H9 (cell line): Measurements from ENCODE around the gene ACTN1. TPM values are rescaled to one million over a fixed set of nuclear protein-coding genes. Genes with fewer than 3 reads are reported as not detected.

ENCODE experiments used
- DNase-seq: peaks from one replicate; pipeline ENCODE4 v3.0.0-alpha.2; 2017
- H2AFZ ChIP-seq: one replicate; pipeline ENCODE4 v1.6.1; 2013; ENCODE audit warnings: mild to moderate bottlenecking, low read length, control low read depth, moderate library complexity
- H2AK5ac ChIP-seq: 2 replicates; pipeline ENCODE4 v1.6.1; 2013; ENCODE audit warnings: low read length, control low read depth, mixed read lengths; ENCODE audit not compliant: insufficient read length
- H2BK120ac ChIP-seq: one replicate; pipeline ENCODE4 v1.6.1; 2013; ENCODE audit warnings: low read depth, mild to moderate bottlenecking, low read length, control low read depth, inconsistent platforms; ENCODE audit not compliant: poor library complexity, severe bottlenecking
- H2BK12ac ChIP-seq: 2 replicates; pipeline ENCODE4 v1.6.1; 2013; ENCODE audit warnings: low read length, control low read depth, mixed read lengths, low read depth; ENCODE audit not compliant: insufficient read length
- H2BK15ac ChIP-seq: 2 replicates; pipeline ENCODE4 v1.6.1; 2013; ENCODE audit warnings: low read depth, low read length, control low read depth
- H2BK20ac ChIP-seq: one replicate; pipeline ENCODE4 v1.6.1; 2013; ENCODE audit warnings: low read depth, mild to moderate bottlenecking, low read length, control low read depth, inconsistent platforms; ENCODE audit not compliant: poor library complexity, severe bottlenecking
- H2BK5ac ChIP-seq: 2 replicates; pipeline ENCODE4 v1.6.1; 2013; ENCODE audit warnings: low read length, control low read depth, mixed read lengths; ENCODE audit not compliant: insufficient read length
- H3K14ac ChIP-seq: 2 replicates; pipeline ENCODE4 v1.6.1; 2013; ENCODE audit warnings: low read length, control low read depth; ENCODE audit not compliant: insufficient read depth
- H3K18ac ChIP-seq: 2 replicates; pipeline ENCODE4 v1.6.1; 2013; ENCODE audit warnings: low read depth, mild to moderate bottlenecking, mixed read lengths, low read length, control low read depth; ENCODE audit not compliant: insufficient read length
- H3K23ac ChIP-seq: 2 replicates; pipeline ENCODE4 v1.6.1; 2013; ENCODE audit warnings: low read length, control low read depth, mixed read lengths, low read depth; ENCODE audit not compliant: insufficient read length
- H3K23me2 ChIP-seq: 2 replicates; pipeline ENCODE4 v1.6.1; 2013; ENCODE audit warnings: low read depth, mild to moderate bottlenecking, mixed read lengths, low read length, control low read depth; ENCODE audit not compliant: insufficient read length, poor library complexity, severe bottlenecking
- H3K27ac ChIP-seq: 2 replicates; pipeline ENCODE4 v1.5.1; 2013; ENCODE audit warnings: low read length, control low read depth, mixed read lengths, low read depth; ENCODE audit not compliant: insufficient read length
- H3K27me3 ChIP-seq: 2 replicates; pipeline ENCODE4 v1.6.1; 2013; ENCODE audit warnings: low read length, control low read depth, inconsistent platforms; ENCODE audit not compliant: insufficient read depth
- H3K4ac ChIP-seq: 2 replicates; pipeline ENCODE4 v1.6.1; 2013; ENCODE audit warnings: low read depth, mild to moderate bottlenecking, control low read depth, inconsistent platforms, low read length, moderate library complexity
- H3K4me1 ChIP-seq: 2 replicates; pipeline ENCODE4 v1.6.1; 2013; ENCODE audit warnings: low read length, control low read depth, inconsistent platforms; ENCODE audit not compliant: insufficient read depth
- H3K4me2 ChIP-seq: 2 replicates; pipeline ENCODE4 v1.6.1; 2013; ENCODE audit warnings: low read length, control low read depth, mixed read lengths; ENCODE audit not compliant: insufficient read length, insufficient read depth
- H3K56ac ChIP-seq: 2 replicates; pipeline ENCODE4 v1.6.1; 2013; ENCODE audit warnings: low read depth, mild to moderate bottlenecking, mixed read lengths, low read length, control low read depth; ENCODE audit not compliant: insufficient read length
- H3K79me1 ChIP-seq: 2 replicates; pipeline ENCODE4 v1.6.1; 2013; ENCODE audit warnings: low read depth, mild to moderate bottlenecking, moderate library complexity, low read length, control low read depth, inconsistent platforms; ENCODE audit not compliant: insufficient read depth, poor library complexity, severe bottlenecking
- H3K79me2 ChIP-seq: 2 replicates; pipeline ENCODE4 v1.6.1; 2013; ENCODE audit warnings: low read length, control low read depth, inconsistent platforms; ENCODE audit not compliant: insufficient read depth
- H3K9ac ChIP-seq: 2 replicates; pipeline ENCODE4 v1.6.1; 2013; ENCODE audit warnings: low read length, control low read depth, mixed read lengths; ENCODE audit not compliant: insufficient read length; ENCODE audit errors: extremely low read depth
- H3K9me3 ChIP-seq: one replicate; pipeline ENCODE4 v1.6.1; 2013; ENCODE audit warnings: low read depth, low read length, inconsistent platforms; ENCODE audit not compliant: control insufficient read depth
- H3T11ph ChIP-seq: one replicate; pipeline ENCODE4 v1.6.1; 2013; ENCODE audit warnings: mild to moderate bottlenecking, low read length, control low read depth, inconsistent platforms
- H4K20me1 ChIP-seq: one replicate; pipeline ENCODE4 v1.6.1; 2013; ENCODE audit not compliant: control insufficient read depth, insufficient read length, insufficient read depth
- H4K5ac ChIP-seq: 2 replicates; pipeline ENCODE4 v1.6.1; 2013; ENCODE audit warnings: low read depth, mild to moderate bottlenecking, mixed read lengths, low read length, control low read depth; ENCODE audit not compliant: insufficient read length
- H4K8ac ChIP-seq: replicated peaks from 2 replicates; pipeline ENCODE4 v1.6.1; 2013; ENCODE audit warnings: low read length, control low read depth, mixed read lengths, low read depth; ENCODE audit not compliant: insufficient read length
- H4K91ac ChIP-seq: 2 replicates; pipeline ENCODE4 v1.6.1; 2013; ENCODE audit warnings: low read depth, mild to moderate bottlenecking, moderate library complexity, mixed read lengths, low read length, control low read depth; ENCODE audit not compliant: insufficient read length
- H3K27ac Mint-ChIP-seq, 3 experiments: 2 replicates in 2 of 3; 3 replicates in 1 of 3; pipeline ENCODE4 v1.8.0; 2020 to 2021; ENCODE audit warnings: mixed read lengths in 3 of 3, mild to moderate bottlenecking in 1 of 3, moderate library complexity in 1 of 3
- H3K27me3 Mint-ChIP-seq: 2 replicates; pipeline ENCODE4 v1.8.0; 2021; ENCODE audit warnings: low read depth, mild to moderate bottlenecking, moderate library complexity, mixed read lengths
- H3K36me3 Mint-ChIP-seq, 3 experiments: 2 replicates in 2 of 3; 3 replicates in 1 of 3; pipeline ENCODE4 v1.8.0; 2020 to 2021; ENCODE audit warnings: low read depth in 3 of 3, mixed read lengths in 3 of 3; ENCODE audit not compliant: insufficient read depth in 1 of 3
- H3K4me1 Mint-ChIP-seq, 2 experiments: 2 replicates each; pipeline ENCODE4 v1.8.0; 2020; ENCODE audit warnings: mixed read lengths in 2 of 2
- H3K4me3 Mint-ChIP-seq, 2 experiments: 2 replicates in 1 of 2; 3 replicates in 1 of 2; pipeline ENCODE4 v1.8.0; 2020 to 2021; ENCODE audit warnings: mild to moderate bottlenecking in 2 of 2, mixed read lengths in 2 of 2, moderate library complexity in 1 of 2
- H3K9me3 Mint-ChIP-seq, 2 experiments: 2 replicates in 1 of 2; 3 replicates in 1 of 2; pipeline ENCODE4 v1.8.0; 2020; ENCODE audit warnings: mild to moderate bottlenecking in 2 of 2, mixed read lengths in 2 of 2, moderate library complexity in 1 of 2
- CTCF ChIP-seq: fragments of 200-600 bp; sonication (generic); conservative IDR thresholded peaks from 3 replicates; pipeline ENCODE4 v1.8.0; 2021; ENCODE audit warnings: antibody characterized with exemption, mild to moderate bottlenecking
- WGBS: extraction: QIAGEN DNeasy Blood & Tissue Kit; methylation state at CpG from one replicate; pipeline ENCODE4 v1.1.7; 2013; ENCODE audit warnings: missing lambda C conversion rate, low lambda C conversion rate, mixed read lengths; ENCODE audit not compliant: insufficient read length; ENCODE audit errors: extremely low coverage; 5-methylcytosine and 5-hydroxymethylcytosine counted together
- total RNA-seq: library from RNA; stranded (reverse); gene quantifications from 2 replicates; pipeline ENCODE4 v1.2.1, GENCODE V29; 2021

Gene ACTN1
- total RNA-seq, 1 experiment from 2014 or later = 219 TPM

GRCh38 chr14:68955851-68956179 lies 23.3 kb downstream of the ACTN1 start:
- H2BK12ac ChIP-seq = no peak overlapping the region
- no peak overlapping the region for H3T11ph ChIP-seq
- H4K91ac ChIP-seq = no peak overlapping the region
- H2AFZ ChIP-seq = no peak overlapping the region
- no peak overlapping the region for H2BK120ac ChIP-seq
- no peak overlapping the region for H3K27ac ChIP-seq
- no peak overlapping the region for H4K8ac ChIP-seq
- no peaks in the 10 kb centered on the region for H3K23me2 ChIP-seq
- H4K5ac ChIP-seq = no peak overlapping the region
- no peak overlapping the region for H3K4me3 Mint-ChIP-seq
- H3K4me1 ChIP-seq = 0 out of 2 replicates have a peak, but pooled peaks cover 4% of the 10 kb centered on the region
- H3K4ac ChIP-seq = no peak overlapping the region
- H3K4me2 ChIP-seq = no peak overlapping the region
- peaks cover 2% of the 10 kb centered on the region for H3K79me1 ChIP-seq
- DNase-seq = no peak
- whole genome bisulfite sequencing = no CpG with 5 or more reads among the region's 5 CpGs
- no peak overlapping the region for H2BK5ac ChIP-seq
- H3K4me1 Mint-ChIP-seq = peaks cover 46 to 48% of the 10 kb centered on the region in 2 experiments
- no peaks in the 10 kb centered on the region for H3K9me3 Mint-ChIP-seq
- H3K27me3 Mint-ChIP-seq = no peaks in the 10 kb centered on the region
- H4K20me1 ChIP-seq = no peaks in the 10 kb centered on the region
- peaks cover 44% of the 10 kb centered on the region; the same call in 1 of the 2 replicates for H3K79me2 ChIP-seq
- H3K56ac ChIP-seq = no peak overlapping the region
- H3K27me3 ChIP-seq = no peaks in the 10 kb centered on the region
- peak overlapping the region in 2 of 3 experiments; percentile 39 to 72; a peak in 3 of 7 replicates for H3K27ac Mint-ChIP-seq
- H2AK5ac ChIP-seq = no peak overlapping the region
- peaks cover 3 to 54% (median 34%) of the 10 kb centered on the region in 3 experiments; a peak in 5 of 7 replicates for H3K36me3 Mint-ChIP-seq
- no peak overlapping the region for H3K9ac ChIP-seq
- H3K23ac ChIP-seq = no peak overlapping the region
- no peak overlapping the region for H2BK15ac ChIP-seq
- no peak overlapping the region for H3K18ac ChIP-seq
- no peak for TF ChIP-seq CTCF
- H3K14ac ChIP-seq = no peak overlapping the region
- no peak overlapping the region for H2BK20ac ChIP-seq
- H3K9me3 ChIP-seq = no peaks in the 10 kb centered on the region
